Measurements from ENCODE around the gene WNT3.
A peak's percentile ranks its signal among the peaks of the same experiment; 100 is the strongest.
"Not testable (repeated sequence)": the region's sequence is repeated elsewhere in the genome, so short reads cannot be mapped to it uniquely, and the experiment has no call there.

Gene WNT3, protein sequence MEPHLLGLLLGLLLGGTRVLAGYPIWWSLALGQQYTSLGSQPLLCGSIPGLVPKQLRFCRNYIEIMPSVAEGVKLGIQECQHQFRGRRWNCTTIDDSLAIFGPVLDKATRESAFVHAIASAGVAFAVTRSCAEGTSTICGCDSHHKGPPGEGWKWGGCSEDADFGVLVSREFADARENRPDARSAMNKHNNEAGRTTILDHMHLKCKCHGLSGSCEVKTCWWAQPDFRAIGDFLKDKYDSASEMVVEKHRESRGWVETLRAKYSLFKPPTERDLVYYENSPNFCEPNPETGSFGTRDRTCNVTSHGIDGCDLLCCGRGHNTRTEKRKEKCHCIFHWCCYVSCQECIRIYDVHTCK

DNA sequence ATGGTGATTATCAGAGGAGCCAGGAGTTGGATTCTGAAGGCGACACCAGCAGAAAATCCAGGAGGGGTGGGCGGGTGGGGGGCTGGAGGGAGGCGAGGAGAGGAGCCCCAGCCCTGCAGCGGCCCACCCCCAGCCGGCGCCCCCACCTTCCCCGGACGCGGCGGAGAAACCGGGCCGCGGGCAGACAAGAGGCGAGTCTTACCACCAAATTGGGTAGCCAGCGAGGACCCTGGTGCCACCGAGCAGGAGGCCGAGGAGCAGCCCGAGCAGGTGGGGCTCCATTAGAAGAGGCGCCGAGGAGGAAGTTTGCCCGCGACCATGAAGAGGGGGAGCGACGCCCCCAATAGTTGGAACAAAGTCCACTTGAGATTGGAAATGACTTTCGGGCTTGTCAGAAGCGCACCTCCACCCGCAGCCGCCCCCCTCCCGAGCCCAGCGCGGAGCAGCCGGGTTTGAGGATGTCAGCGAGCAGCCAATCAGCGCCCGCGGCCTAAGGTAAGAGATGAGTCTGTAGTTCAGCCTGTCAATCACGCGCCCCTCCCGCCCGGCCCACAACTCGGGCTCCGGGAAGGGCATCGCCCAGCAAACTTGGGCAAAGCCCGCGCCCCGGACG lies at the start of gene WNT3:
Gene WNT3 (minus strand): TSS at position 377 of the 613 bp plus-strand sequence. CDS start 95 bp downstream, at position 282.
- DNase-seq (ENCODE audit: low spot score) = no peak

DNA sequence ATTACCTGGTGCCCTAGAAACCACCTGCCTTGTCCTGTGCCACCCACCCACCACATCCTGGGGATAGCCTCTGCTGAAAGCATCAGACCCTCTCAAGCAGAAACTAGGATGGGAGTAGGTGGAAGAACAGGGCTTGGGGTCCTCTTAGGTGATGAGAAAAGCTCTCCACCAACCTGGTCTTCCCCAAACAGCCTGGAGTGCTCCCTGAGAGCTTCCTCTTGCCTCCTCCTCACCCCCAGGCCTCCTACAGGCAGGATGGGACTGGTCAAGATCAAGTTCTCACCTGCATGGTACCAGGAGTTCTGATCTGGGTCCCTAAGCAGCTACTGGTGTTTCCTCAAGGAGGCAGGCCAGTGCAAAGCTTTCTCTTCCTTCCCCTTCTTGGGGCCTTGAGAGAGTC lies 48.3 kb upstream of the WNT3 start:
- DNase-seq (ENCODE audit: low spot score) = no peak

DNA sequence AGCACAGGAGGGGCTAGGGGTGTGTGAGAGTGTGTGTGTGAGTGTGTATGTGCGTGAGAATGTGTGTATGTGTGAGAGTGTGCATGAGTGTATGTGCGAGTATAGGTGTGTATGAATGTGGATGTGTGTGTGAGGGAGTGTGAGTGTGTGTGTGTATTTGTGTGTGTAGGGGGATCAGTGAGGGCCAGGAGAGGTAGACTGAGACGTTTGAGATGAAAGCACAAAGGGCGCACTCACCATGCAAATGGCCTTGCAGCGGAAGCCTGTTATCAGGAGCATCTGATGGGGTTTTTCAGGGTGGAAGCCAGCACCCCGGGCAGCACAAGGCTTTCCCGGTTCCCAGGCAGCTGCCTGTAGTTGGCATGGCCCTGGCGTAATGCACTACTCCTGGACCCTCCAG lies 47.8 kb upstream of the WNT3 start:
- no peak for DNase-seq (ENCODE audit: low spot score)

DNA sequence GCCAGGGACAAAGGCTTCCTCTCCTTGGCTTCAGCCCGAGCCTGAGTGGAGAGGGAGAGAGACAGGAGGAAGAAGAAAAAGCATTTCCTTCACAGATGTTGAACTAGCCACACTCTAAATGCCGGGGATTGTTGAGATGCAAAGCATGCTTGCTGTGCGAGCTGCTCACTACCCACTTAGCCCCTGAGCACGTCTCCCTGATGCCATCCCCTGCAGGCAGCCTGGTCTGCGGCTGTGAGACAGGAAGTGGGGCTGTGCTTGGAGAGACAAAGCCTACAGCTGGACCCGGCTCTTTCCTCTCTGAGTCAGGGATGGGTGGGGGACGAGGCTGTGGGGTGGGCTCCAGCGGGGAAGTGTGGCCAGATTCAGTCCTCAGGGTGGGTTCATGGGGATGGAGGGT lies 46.6 kb upstream of the WNT3 start:
- DNase-seq (ENCODE audit: low spot score) = no peak

DNA sequence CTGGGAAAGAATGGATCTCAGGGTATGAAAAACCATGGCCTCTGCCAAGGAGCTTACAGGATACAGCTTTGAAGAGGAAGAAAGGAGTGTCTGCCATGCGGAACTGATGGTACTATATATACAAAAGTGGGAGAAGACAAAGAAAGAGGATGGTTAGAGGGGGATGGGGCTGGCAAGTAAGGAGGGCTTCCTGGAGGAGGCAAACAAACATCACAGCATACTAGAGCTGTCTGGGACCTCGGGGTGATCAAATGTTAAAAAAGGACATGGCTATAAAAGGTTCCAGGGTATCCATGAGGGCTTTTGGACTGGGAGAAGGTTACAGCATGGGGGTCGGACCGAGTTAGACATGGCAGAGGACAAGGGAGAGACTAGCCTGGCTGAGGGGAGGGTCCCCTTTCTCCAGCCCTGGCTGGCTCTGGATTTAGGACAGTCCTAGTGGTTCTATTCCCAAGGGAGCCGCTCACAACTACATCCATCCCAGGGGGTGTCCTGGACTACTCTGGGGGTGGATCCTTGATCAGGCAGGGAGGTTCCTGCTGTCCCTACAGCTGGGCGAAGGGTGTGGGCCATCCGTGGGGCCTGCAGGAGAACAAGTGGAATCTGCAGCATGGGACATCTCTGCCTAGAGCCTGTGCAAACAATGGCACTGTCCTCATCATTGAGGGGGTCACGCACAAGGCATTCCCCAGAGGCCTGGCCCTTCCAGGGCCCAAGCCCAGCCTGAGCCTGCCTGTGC lies 45.1 kb upstream of the WNT3 start:
- no peak for DNase-seq (ENCODE audit: low spot score)

DNA sequence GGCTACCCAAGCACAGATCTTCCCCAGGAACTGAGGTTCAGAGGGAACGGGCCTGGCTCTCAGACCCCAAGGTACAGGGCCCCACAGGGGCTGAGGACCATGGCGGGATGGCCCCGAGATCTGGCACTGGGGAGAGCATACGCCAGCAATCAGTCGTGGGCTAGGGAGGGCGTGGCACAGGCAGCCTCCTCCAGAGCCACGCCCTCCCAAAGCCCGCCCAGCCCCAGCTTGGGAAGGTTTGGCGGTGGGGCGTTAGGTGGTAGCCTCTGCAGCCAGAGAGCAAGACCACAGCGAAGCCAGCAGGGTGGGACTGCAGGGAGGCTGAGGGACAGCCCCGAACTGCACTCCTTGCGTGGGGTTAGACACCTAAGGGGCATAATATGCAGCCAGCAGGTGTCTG lies 44.5 kb upstream of the WNT3 start:
- no peak for DNase-seq (ENCODE audit: low spot score)

DNA sequence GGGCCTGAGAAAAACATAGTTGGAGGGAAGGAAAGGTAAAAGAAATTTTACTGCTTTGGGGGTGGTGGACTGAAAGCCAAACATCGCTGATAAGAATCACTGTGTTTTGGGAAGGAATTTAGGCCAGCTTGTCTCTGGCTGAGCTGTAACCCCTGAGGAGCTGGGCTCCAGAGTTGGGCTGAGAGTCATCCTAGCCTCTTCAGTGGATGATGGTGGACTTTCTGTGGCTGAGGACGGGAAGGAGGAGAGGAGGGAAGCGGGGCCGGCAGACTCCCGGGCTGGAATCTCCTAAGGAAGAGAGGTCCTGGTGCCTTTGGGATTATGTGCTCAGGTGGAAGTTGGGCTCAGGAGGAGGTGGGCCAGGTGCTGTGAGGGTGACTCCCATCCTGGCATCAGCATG lies 41.5 kb upstream of the WNT3 start:
- no peak for DNase-seq (ENCODE audit: low spot score)

DNA sequence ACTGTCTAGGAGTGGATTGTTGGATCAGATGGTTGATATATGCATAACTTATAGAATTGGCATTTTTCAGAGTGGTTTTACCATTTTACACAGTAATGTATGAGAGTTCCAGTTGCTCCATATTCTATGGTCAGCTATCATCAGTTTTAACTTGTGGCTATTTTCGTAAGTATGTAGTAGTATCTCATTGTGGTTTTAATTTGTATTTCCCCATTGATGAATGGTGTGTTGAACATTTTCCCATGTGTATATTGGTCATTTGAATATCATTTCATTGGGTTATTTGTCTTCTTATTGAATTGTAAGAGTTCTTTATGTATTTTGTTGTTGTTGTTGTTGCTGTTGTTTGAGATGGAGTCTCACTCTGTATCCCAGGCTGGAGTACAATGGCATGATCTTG lies 39.1 kb upstream of the WNT3 start:
- DNase-seq (ENCODE audit: low spot score) = no peak

DNA sequence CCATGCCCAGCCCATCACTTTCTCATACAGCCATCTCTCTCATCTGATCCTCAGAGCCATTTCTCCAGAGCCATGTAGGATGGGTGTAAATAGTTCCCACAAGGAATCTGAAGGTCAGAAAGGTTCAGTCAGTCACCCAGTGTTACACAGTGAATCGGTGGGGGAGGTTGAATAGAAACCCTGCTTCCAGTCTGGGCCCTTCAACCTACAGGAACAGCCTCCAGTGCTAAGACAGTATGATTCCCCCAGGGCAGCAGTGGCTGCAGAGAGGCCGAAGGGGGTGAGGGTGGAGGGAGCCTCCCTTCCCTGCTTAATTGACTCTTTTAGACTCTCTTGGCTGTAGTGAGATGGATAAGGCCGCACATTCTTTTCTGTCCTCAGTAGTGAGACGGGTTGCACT lies 36.5 kb upstream of the WNT3 start:
- DNase-seq (ENCODE audit: low spot score) = no peak

DNA sequence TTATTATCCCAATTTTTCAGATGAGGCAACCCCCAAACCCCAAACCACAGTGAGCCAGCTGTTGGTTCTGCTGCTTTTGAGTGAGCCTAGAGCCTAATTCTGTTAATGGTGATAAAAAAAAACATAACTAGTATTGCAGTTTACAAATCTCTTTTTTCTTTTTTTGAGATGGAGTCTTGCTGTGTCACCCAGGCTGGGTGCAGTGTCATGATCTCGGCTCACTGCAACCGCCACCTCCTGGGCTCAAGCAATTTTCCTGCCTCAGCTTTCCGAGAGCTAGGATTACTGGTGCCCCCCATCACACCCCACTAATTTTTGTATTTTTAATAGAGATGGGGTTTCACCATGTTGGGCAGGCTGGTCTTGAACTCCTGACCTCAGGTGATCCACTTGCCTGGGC lies 36.0 kb upstream of the WNT3 start:
- no peak for DNase-seq (ENCODE audit: low spot score)

DNA sequence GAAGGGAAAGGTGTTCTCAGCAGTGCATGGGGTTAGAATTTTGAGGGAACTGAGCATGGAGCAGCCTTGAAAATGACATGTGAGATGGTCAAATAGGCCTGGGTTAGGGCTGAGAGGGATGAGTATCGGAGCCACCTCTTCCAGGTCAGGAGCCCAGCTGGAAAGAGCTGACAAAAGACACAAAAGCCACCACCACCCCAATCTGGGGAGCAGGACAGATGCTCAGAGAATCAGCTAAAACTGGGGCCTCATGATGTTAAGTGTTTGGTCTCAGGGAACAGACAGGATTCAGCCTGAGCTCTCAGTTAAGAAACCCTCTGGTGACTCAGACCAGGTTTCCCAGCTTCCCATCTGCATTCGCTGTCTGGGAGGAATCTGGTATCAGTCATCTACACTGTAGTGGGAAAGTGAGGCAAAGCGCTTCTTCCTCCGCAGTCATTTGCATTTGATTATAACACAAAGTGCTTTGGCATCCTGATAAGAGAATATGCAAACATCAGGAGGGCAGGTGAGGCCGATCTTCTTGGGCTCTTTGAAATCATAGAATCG lies 35.5 kb upstream of the WNT3 start:
- DNase-seq (ENCODE audit: low spot score) = no peak

DNA sequence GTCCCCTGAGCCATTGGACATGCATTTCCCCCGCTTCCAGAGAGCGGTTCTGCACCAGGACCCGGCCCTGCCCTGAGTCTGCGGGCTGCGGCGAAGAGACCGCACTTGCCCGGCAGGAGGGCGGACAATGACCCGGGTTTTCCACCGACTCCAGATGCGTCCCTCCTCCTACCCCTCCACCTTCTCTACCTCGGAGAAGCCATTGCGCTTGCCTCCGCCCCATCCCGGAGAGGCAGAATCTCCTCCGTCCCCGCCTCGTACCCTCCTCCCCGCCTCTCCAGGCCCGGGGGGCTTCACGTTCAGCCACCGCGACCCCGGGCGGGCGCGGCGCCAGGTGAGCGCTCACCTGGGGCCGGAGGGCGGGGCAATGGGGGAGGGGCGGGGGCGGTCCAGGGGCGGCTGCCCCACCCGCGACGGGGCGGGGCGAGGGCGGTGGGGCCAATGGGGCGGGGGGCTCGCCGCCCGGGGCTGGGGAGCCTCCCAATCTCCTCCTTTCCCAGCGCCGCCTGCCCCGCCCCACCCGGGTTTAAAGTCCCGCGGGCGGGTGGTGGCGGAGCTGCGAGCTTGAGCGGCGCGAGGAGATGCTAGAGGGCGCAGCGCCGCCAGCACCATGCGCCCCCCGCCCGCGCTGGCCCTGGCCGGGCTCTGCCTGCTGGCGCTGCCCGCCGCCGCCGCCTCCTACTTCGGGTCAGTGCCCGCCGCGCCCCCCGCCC lies 32.7 kb upstream of the WNT3 start, which contains the start of gene WNT9B:
Gene WNT9B (plus strand): TSS at position 555 of the 713 bp plus-strand sequence. CDS start 56 bp downstream, at position 611.
- DNase-seq (ENCODE audit: low spot score) = peak; percentile 58

DNA sequence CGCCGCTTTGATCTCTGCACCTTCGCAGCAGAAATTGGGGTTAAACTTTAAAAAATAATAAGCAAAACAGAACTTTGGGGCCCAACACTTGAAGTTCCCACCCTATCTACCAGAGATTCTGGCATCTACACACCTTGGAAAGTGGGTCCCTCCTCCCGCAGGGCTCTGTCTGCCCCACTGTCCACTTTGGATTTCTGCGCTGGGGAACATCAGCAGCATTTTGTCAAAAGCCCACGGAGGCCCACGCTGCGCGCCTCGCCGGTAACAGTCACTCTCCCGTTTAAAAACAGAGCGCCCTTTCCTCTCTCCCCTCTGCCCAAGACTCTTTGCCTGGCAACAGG lies 32.2 kb upstream of the WNT3 start:
- DNase-seq (ENCODE audit: low spot score) = no peak

DNA sequence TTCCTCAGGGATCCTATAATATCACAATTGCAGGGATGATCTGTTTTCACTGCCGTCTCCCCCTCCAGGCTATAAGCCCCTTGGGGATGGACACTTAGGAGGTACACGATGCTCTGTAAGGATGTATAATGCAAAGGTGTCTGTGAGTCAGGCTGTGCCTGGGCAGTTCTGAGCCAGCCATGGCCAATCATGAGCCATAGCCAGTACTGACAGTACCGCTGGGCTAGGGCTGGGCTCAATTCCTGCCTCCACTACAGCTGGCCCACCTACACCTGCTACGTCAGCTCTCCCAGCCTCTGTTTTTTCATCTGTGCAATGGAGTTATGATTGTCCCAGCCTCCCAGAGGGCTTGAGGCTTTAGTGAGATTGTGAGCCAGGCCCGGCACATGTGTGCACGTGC lies 30.0 kb upstream of the WNT3 start:
- no peak for DNase-seq (ENCODE audit: low spot score)

DNA sequence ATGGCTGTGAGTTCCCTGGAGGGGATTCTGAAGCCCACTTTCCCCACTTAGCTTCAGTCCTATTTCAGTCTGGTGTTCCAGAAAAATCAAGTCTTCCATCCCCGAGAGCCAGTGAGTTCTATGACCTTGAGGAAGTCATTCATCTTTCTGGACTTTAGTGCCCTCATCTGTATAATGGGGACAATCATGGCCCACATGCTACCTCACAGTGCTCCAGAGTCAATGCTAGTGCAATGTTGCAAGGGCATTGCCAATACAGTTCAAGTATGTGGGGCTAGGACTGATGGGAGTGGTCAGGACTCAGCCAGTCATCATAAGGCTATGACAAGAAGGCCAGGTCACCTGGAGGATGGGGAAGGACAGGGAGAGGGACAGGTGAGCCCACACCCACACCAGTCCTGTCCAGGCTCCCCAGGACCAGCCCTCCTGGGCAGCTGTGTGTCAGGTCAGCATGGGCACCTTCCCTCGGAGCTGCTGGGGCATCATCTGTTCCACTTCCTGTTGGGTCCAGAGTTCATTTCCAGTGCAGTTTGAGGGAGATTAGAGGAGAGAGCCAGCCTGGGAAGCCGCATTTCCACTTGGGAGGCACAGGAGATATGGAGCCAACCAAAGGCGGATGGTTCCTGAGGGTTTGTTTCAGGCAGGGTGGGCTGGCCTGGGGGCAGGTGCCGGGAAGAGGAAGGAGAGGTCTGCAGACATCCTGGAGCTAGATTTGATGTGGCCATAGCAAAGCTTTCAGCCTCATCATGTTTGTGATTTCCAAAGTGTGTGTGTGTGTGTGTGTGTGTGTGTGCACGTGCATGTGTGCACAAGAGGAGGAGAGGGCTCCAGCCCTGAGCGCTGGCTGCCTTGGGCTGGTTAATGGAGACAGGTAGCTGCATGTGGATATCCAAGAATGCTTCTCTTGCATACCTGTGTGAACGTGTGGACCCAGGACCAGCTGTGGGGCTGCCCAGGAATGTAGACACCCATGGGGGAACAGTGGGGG lies 29.0 kb upstream of the WNT3 start:
- DNase-seq (ENCODE audit: low spot score) = no peak

DNA sequence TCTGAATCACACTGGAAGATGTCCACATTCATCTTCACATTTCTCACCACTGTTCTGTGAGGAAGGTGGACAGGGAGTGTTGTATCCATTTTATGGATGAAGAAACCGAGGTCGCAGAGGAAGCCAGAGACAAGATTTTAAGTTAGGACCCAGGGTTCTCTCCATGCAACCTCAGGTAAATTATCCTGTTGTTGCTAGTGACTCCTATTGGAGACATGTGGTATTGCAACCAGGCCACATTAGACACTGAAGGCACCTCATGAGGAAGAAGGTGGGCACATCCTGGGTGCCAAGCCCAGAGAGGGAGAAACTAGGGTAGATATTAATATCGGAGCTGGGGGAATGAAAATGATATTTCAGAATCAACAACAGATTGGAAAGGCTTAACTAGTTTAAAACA lies 24.3 kb upstream of the WNT3 start:
- DNase-seq (ENCODE audit: low spot score) = no peak

DNA sequence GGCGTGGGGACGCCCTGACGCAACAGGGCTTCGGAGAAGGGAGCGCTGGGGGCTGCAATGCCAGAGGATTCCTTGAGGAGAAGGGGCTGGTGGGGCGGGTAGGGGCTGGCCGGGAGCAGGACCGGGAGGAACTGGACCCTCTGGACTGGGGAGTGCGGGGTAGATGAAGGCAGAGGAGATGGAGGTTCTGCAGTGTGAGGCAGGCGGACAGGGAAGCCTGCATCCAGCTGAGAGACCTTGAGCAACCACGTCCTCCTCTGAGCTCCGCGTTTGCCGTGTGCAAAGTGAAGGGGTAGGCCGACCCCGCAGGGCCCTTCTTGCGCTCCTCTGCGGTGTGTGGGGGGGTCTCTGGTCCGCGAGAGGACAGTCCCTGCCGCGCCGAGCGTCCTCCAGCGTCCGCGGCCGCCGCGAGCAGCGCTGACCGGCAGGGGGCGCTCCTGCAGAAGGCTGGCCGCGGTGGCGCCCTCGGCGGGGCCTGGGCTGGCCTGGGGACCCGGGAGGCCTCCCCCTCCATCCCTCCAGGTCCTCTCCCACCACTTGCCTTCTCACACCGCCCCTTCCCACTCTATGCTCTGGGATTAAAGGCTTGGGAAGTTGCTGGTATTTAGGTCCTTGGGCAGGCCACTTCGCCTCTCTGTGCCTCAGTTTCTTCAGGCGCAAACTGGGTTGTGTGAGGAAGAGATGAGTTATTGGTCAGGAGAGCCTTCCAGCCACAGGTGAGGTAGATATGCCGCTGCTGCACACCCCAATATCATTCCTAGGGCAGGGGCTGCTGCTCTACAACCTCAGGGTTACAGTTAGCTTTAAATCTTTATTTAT lies 23.3 kb upstream of the WNT3 start:
- DNase-seq (ENCODE audit: low spot score) = no peak

DNA sequence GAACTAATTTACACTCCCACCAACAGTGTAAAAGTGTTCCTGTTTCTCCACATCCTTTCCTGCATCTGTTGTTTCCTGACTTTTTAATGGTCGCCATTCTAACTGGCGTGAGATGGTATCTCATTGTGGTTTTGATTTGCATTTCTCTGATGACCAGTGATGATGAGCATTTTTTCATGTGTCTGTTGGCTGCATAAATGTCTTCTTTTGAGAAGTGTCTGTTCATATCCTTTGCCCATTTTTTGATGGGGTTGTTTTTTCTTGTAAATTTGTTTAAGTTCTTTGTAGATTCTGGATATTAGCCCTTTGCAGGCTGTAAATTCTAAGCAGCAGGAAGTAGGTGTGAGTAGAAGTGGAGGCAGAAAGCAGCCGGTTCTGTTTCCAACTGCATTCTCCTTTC lies 22.1 kb upstream of the WNT3 start:
- DNase-seq (ENCODE audit: low spot score) = not testable (repeated sequence)

DNA sequence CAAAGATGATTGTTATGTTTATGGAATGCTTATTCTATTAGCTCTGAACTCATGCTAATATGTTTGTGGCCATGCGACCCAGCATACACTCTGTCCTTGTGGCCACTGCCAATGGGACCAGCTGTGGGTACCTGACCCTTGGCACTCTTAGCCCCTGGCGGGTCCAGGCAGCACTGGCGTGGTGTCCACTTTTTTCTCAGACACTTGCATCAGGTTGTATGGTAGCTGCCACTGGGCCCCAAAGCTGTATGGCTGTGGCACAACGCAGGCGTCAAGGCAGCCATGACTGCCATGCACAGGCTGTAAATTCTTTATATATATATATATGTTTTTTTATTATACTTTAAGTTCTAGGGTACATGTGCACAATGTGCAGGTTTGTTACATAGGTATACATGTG lies 20.7 kb upstream of the WNT3 start:
- DNase-seq (ENCODE audit: low spot score) = no peak

DNA sequence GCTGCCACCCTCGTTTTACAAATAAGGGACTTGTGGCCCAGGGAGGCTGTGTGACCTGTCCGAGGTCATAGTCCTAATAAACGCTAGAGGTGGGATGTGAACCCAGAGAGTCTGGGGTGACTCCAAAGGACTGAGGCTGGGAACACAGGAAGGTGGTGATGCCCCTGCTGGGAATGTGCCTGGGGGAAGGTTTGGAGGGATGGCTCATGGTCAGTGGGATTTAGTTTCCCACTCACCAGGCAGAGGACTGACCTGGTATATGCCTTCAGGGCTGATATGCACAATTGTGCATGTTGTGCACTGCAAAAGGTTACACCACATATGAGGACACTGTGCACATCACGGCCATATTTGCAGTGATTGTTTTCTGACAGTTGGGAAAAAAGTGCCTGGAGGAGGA lies 19.0 kb upstream of the WNT3 start:
- no peak for DNase-seq (ENCODE audit: low spot score)

Measured in LoVo (cell line).